Left ventricle myocardium inferior (tissue), 1 donor: ENCODE results near the gene EFNA5. TPM values are rescaled to one million over a fixed set of nuclear protein-coding genes. Genes with fewer than 3 reads are reported as not detected.

Experiments
- DNase-seq: peaks from one replicate; pipeline ENCODE4 v3.0.0-alpha.2; 2020
- H3K27ac ChIP-seq: fragments of 200-600 bp; replicated peaks from 2 replicates; pipeline ENCODE4 v1.8.0; 2021
- H3K27me3 ChIP-seq: fragments of 200-600 bp; 2 replicates; pipeline ENCODE4 v1.8.0; 2021; ENCODE audit warnings: low read depth
- H3K36me3 ChIP-seq: fragments of 200-600 bp; 2 replicates; pipeline ENCODE4 v1.8.0; 2021
- H3K4me1 ChIP-seq: fragments of 200-600 bp; 2 replicates; pipeline ENCODE4 v1.8.0; 2021
- H3K4me3 ChIP-seq: fragments of 200-600 bp; 2 replicates; pipeline ENCODE4 v1.8.0; 2021; ENCODE audit warnings: mild to moderate bottlenecking, moderate library complexity
- H3K9me3 ChIP-seq: fragments of 200-600 bp; replicated peaks from 2 replicates; pipeline ENCODE4 v1.8.0; 2021
- intact Hi-C: fragments of 100-400 bp; cut with micrococcal nuclease; formaldehyde crosslinking; loops from one replicate; pipeline ENCODE4 v1.11.0; 2022
- total RNA-seq: library from RNA; stranded (reverse); fragmentation: NEBNext Ultra II Directional; extraction: Animal tissue kit (Norgen Biotek cat#: 25700); gene quantifications from one replicate; pipeline ENCODE4 v1.2.1, GENCODE V29; 2021
- TF ChIP-seq, protein P1 (sequence below): fragments of 200-600 bp; IDR thresholded peaks from 2 replicates; pipeline ENCODE4 v1.8.0; 2021; ENCODE audit warnings: antibody characterized with exemption, mild to moderate bottlenecking, borderline replicate concordance
- donor health status: DM: no; HTN: yes; CAD: no; lungs with severe emphysema.

The EFNA5 gene
- total RNA-seq, 1 donor from 2014 or later = 28.2 TPM

DNA sequence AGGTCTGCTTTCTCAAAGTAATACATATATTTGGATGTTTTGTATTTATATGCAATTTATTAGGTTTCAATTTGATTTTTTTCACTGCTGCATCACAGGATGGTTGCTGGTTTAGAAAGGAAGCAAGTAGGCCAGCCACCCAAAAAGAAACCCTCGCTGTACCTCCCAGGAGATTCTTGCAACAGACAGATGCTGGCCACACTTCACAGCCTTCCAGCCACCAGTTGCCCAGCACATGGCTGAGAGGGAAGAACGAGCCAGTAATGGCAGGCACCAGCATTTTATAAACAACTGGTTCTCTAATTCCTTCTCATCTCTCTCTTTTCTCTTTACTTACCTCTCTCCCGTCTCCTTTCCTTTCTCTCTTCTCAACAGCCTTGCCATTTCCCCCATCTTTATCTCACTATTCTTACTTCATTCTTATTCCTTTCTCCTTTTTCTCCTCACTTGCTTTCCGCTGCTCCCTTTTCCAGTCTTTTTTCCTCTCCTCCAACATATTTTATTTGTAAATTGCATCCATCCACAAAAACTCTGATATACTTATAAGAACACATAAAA is 38.9 kb downstream of the EFNA5 start:
- H3K4me1 ChIP-seq = no peaks in the 10 kb centered on the region
- DNase-seq = no peak
- H3K36me3 ChIP-seq = no peaks in the 10 kb centered on the region
- TF ChIP-seq, protein P1, sequence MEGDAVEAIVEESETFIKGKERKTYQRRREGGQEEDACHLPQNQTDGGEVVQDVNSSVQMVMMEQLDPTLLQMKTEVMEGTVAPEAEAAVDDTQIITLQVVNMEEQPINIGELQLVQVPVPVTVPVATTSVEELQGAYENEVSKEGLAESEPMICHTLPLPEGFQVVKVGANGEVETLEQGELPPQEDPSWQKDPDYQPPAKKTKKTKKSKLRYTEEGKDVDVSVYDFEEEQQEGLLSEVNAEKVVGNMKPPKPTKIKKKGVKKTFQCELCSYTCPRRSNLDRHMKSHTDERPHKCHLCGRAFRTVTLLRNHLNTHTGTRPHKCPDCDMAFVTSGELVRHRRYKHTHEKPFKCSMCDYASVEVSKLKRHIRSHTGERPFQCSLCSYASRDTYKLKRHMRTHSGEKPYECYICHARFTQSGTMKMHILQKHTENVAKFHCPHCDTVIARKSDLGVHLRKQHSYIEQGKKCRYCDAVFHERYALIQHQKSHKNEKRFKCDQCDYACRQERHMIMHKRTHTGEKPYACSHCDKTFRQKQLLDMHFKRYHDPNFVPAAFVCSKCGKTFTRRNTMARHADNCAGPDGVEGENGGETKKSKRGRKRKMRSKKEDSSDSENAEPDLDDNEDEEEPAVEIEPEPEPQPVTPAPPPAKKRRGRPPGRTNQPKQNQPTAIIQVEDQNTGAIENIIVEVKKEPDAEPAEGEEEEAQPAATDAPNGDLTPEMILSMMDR = no peak
- no peaks in the 10 kb centered on the region for H3K9me3 ChIP-seq
- no peak overlapping the region for H3K27ac ChIP-seq
- intact Hi-C loops = no loop called here
- H3K4me3 ChIP-seq = no peak overlapping the region
- no peaks in the 10 kb centered on the region for H3K27me3 ChIP-seq

DNA sequence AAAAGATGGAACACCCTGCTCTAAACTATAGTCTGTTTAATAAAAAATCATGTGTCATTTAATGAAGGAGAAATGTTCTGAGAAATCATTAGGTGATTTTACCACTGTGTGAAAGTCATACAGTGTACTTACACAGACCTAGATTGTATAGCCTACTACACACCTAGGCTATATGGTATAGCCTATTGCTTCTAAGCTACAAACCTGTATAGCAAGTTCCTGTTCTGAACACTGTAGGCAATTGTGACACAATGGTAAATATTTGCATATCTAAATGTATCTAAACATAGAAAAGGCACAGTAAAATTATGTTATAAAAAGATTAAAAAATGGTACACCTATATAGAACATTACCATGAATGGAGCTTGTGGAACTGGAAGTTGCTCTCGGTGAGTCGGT is 40.6 kb downstream of the EFNA5 start:
- H3K4me3 ChIP-seq = no peak overlapping the region
- TF ChIP-seq, protein P1 = no peak

DNA sequence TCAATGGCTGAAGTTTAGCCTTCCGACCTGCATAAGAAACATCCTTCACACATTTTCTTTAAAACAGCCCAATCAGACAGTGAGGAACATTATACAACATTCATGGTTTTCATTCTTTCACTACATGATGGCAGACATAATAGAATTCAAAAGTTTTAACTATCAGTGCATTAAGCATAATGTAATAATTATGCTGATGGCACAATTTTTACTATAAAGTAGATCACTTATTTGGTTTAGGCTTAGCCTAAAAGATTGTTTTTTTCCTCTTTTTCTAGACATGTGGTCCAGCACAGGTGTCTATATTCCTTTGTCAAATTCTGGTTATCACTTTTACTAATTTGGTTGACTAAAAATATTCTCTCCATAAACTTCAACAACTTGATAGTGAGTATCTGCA is 46.5 kb downstream of the EFNA5 start:
- Histone ChIP-seq H3K27ac (no peak overlapping the region), H3K4me1 (peaks cover 6% of the 10 kb centered on the region), H3K4me3 (no peak overlapping the region), H3K27me3 (no peaks in the 10 kb centered on the region), H3K9me3 (no peaks in the 10 kb centered on the region), H3K36me3 (no peaks in the 10 kb centered on the region)
- DNase-seq = no peak
- TF ChIP-seq, protein P1 = no peak
- intact Hi-C loops = no loop called here

More for the DNA sequence above, 40.6 kb downstream of the EFNA5 start:
- H3K36me3 ChIP-seq = no peaks in the 10 kb centered on the region
- no peaks in the 10 kb centered on the region for H3K4me1 ChIP-seq
- intact Hi-C loops = no loop called here
- no peak overlapping the region for H3K27ac ChIP-seq
- no peaks in the 10 kb centered on the region for H3K27me3 ChIP-seq
- DNase-seq = no peak
- no peaks in the 10 kb centered on the region for H3K9me3 ChIP-seq

DNA sequence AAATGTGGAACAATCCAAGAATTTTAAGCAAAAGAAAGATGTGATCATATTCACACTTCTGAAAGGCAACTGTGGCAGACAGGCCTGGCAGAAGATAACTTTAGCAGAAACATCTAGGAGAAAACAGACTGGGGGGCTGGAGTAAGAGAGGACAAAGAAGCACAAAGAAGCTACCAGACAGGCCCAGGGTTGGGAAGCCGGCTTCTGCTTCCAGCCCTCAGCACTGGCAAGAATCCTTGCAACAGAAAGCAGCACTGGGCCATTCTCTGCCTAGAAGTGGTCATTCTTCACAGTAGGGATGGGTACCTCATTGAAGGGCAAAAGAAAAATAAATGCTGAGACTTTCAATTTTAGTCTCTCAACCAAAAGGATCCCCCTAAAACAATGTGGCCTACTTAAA is 49.6 kb downstream of the EFNA5 start:
- TF ChIP-seq, protein P1 = no peak
- Histone ChIP-seq H3K4me1 (peaks cover 21% of the 10 kb centered on the region), H3K27ac (no peak overlapping the region), H3K36me3 (no peaks in the 10 kb centered on the region), H3K27me3 (no peaks in the 10 kb centered on the region), H3K4me3 (no peak overlapping the region), H3K9me3 (no peaks in the 10 kb centered on the region)
- intact Hi-C loops = no loop called here
- no peak for DNase-seq

DNA sequence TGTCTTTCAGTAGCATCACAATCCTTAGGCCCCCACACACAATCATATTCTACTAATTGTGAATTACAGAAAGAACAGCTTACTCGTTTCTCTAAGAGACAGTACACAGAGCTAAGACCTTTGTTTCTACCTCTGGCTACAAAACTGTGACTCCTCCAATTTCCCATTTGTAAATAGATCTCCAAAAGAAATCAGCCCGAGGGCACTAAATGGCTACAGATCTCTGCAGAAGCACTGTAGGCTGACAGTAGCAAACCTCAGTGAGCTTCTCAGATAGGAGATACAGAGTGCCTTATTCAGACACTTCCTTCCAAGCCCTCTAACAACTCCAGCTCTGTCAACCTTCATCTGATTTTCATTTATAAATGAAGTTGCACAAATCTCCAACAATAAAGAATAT is 51.0 kb downstream of the EFNA5 start:
- Histone ChIP-seq H3K4me3 (no peak overlapping the region), H3K27ac (no peak overlapping the region), H3K4me1 (peaks cover 34% of the 10 kb centered on the region), H3K9me3 (no peaks in the 10 kb centered on the region), H3K36me3 (no peaks in the 10 kb centered on the region), H3K27me3 (no peaks in the 10 kb centered on the region)
- DNase-seq = no peak
- TF ChIP-seq, protein P1 = no peak
- intact Hi-C loops = no loop called here
